T47D (cell line): ENCODE results near the gene SCPEP1.
"Not testable (repeated sequence)": the region's sequence is repeated elsewhere in the genome, so short reads cannot be mapped to it uniquely, and the experiment has no call there.

Experiments
- DNase-seq, 2 experiments: peaks; one replicate each; pipeline versions ENCODE4 v3.0.0 to v3.0.0-alpha.2; 2011 to 2012; ENCODE audit warnings: low read depth in 1 of 2, low spot score in 1 of 2
- JUND ChIP-seq: IDR thresholded peaks from 2 replicates; pipeline ENCODE4 v1.6.1; 2012; ENCODE audit warnings: low read depth
- in situ Hi-C: cut with HindIII; loops from 2 replicates; pipeline ENCODE4 v1.10.0; 2016; ENCODE audit warnings: low sequenced_read_pairs, low pct_unique_long_range_greater_than_20kb

Gene SCPEP1

GRCh38 chr17:56943505-56944125, 34.3 kb upstream of the SCPEP1 start:
- no peak for TF ChIP-seq JUND
- in situ Hi-C loops: no loop called here

GRCh38 chr17:56945938-56946505, 31.9 kb upstream of the SCPEP1 start:
- TF ChIP-seq JUND: no peak
- in situ Hi-C loops: no loop called here
- DNase-seq: no peak

More at GRCh38 chr17:56943505-56944125, 34.3 kb upstream of the SCPEP1 start:
- DNase-seq: no peak

DNA sequence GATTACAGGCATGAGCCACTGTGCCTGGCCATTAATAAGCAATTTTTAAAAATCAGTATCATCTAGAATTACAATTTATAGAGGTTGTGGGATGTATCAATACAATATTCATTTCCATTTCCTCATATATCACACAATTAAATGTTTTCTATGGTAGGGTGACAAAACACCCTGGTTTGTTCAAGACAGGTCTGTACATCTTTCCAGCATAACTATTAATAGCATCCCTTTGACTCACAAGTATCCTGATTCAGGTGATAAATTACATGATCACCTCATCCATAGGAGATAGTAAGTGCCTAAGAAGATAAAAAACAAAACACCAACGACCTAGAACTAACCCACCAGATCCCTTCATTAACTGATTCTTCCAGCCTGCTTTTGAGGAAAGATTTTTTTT, 30.2 kb upstream of the SCPEP1 start:
- in situ Hi-C loops: no loop called here
- no peak for DNase-seq

GRCh38 chr17:56948491-56948890, 29.4 kb upstream of the SCPEP1 start:
- in situ Hi-C loops: no loop called here
- TF ChIP-seq JUND: no peak
- DNase-seq: no peak

More for the DNA sequence above, 30.2 kb upstream of the SCPEP1 start:
- TF ChIP-seq JUND: no peak

DNA sequence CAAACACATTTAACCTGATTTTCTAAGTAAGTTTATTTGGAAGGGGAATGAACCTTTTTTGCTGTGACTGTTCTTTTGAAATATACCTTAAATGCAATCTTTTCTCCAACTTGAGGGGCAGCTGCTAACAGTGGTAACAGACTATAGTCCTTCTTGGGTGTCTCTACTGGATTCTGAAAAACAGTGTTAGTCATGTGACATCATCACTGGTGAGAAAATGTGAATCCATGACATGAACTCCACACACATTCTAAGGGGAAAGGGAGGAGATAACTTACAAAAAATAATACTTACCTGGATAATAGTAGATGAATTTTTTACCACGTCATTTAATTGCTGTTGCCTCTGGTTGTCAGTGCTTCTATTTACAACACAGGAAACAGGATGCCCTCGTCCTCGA, 28.3 kb upstream of the SCPEP1 start:
- in situ Hi-C loops: no loop called here
- TF ChIP-seq JUND: no peak
- DNase-seq: no peak

- no peak for TF ChIP-seq JUND
- in situ Hi-C loops: no loop called here
- DNase-seq: no peak
Measured at GRCh38 chr17:56956992-56957391, 20.9 kb upstream of the SCPEP1 start.

DNA sequence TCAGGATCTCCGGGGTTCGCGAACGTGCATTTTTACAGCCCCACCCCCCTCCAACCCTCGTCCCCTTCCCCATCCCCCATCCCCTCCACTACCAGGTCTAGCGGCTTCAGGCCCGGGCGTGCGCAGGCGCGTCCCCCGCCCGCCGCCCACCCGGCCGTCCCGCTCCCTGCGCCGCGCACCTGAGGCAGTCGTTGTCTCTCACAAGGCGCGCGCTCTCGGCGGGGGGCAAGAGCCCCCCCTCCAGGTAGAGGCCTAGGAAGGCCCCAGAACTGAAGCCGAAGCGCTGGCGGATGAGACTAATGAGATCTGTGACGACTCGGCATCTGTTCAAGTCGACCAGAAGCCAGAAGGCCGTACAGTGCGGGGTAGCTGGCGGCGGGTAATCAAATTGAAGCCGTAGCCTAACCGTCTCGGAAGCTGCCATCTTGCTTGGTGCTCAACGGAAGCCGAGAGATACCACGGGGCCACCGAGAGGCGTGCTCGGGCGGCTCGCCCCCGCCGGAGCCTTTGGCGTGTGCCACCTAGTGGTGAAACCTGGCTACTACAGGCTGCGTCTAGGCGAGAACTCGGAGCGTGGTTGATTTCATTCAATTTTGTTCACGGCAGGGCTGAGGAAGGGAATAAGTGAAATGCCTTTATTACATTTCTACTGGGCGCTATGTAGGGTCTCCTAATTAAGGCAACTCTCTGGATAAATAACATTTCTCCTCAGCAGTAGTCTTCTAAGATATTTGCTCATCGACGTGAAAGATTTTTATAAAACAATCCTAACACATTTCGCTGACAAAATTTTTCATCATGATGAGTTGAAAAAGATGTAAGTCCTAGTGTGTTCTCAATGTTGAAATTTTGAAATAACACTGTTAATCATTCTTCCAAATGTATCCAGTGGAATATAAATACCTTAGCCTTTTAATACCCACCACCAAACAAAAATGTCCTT, 17.1 kb upstream of the SCPEP1 start, which contains the start of gene COIL:
TSS of gene COIL (minus strand) at position 455 of the 943 bp plus-strand sequence. CDS start at position 424, 31 bp downstream.
- TF ChIP-seq JUND: no peak
- in situ Hi-C loops: no loop called here
- DNase-seq: peak; percentile 88 to 95

DNA sequence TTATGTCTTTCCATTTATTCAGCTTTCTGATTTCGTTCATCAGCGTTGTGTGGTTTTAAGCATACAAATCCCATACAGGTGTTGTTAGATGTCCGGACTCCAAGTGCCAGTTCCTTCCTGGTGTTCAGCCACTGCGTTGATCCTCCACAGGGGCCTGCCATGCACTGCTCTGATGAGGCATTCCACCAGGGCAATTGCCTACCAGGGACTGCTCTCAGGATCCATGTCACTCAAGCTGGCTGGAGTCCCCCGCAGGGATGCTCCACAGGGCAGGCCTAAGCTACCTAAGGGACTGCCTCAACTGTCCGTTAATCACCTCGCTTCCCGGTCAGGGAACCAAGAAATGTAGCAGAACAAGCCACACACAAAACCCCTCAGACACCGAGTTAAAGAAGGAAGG, 12.7 kb upstream of the SCPEP1 start:
- DNase-seq, in situ Hi-C loops: not testable (repeated sequence)

GRCh38 chr17:56965681-56966080, 12.2 kb upstream of the SCPEP1 start:
- DNase-seq, in situ Hi-C loops: not testable (repeated sequence)

DNA sequence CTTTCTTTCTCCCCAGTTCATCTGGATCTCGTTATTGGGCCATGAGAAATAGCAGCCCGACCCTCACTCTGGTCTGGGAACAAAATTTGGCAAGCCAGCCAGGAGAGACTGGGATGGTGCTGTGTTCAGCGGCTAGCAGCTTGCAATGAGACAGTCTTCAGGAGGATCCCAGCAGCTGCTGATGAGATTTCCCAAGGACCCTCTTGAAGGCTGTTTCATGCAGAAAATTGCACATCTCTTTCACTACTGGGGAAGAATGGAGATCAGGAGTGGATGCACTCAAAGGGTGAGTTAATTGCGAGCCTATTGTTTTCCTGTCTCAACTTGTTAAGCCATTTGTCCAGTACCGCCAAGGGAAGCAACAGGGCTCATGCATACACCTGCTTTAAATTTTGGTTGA, 11.6 kb upstream of the SCPEP1 start:
- TF ChIP-seq JUND: no peak
- in situ Hi-C loops: no loop called here

GRCh38 chr17:56970974-56971373, 7.0 kb upstream of the SCPEP1 start:
- no peak for DNase-seq
- in situ Hi-C loops: no loop called here
- TF ChIP-seq JUND: no peak

More for the DNA sequence above, 11.6 kb upstream of the SCPEP1 start:
- DNase-seq: no peak

- no peak for TF ChIP-seq JUND
- DNase-seq: peak in 1 of 2 experiments; percentile 20
- in situ Hi-C loops: no loop called here
Measured at GRCh38 chr17:56972111-56972730, 5.7 kb upstream of the SCPEP1 start.
